ENCODE measurements around the gene RESF1. TPM values are rescaled to one million over a fixed set of nuclear protein-coding genes. Genes with fewer than 3 reads are reported as not detected.

Gene RESF1
- total RNA-seq, 1 donor from 2014 or later = 22.6 TPM

DNA sequence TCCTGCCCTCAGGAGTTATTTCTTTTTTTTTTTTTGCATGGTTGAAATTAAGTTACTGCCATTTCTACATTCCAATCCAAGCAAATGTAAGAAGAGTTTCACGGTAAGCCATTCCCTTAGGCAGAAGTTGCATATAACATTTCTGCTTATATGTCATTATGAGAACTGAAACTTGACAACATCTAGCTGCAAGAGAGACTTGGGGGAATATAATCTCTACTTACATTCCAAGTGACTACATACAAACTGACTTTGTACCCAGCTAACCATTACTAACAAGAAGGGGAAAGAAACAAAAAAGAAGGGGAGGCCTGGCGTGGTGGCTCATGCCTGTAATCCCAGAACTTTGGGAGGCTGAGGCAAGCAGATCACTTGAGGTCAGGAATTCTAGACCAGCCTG is 7.3 kb upstream of the RESF1 start:
- no peaks in the 10 kb centered on the region for H3K36me3 Mint-ChIP-seq (ENCODE audit: unreplicated experiment)
- H3K27me3 Mint-ChIP-seq (ENCODE audit: unreplicated experiment) = no peaks in the 10 kb centered on the region
- no peak for DNase-seq (ENCODE audit: extremely low spot score, unreplicated experiment)
- peaks cover 13% of the 10 kb centered on the region for H3K9me3 Mint-ChIP-seq (ENCODE audit: unreplicated experiment)
- TF ChIP-seq, protein P1, sequence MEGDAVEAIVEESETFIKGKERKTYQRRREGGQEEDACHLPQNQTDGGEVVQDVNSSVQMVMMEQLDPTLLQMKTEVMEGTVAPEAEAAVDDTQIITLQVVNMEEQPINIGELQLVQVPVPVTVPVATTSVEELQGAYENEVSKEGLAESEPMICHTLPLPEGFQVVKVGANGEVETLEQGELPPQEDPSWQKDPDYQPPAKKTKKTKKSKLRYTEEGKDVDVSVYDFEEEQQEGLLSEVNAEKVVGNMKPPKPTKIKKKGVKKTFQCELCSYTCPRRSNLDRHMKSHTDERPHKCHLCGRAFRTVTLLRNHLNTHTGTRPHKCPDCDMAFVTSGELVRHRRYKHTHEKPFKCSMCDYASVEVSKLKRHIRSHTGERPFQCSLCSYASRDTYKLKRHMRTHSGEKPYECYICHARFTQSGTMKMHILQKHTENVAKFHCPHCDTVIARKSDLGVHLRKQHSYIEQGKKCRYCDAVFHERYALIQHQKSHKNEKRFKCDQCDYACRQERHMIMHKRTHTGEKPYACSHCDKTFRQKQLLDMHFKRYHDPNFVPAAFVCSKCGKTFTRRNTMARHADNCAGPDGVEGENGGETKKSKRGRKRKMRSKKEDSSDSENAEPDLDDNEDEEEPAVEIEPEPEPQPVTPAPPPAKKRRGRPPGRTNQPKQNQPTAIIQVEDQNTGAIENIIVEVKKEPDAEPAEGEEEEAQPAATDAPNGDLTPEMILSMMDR (IDR thresholded peaks at IDR 0.05) = no peak
- no peaks in the 10 kb centered on the region for H3K4me1 Mint-ChIP-seq (ENCODE audit: unreplicated experiment)
- no peak overlapping the region for H3K27ac Mint-ChIP-seq (ENCODE audit: unreplicated experiment)
- H3K4me3 Mint-ChIP-seq (ENCODE audit: unreplicated experiment) = no peak overlapping the region

DNA sequence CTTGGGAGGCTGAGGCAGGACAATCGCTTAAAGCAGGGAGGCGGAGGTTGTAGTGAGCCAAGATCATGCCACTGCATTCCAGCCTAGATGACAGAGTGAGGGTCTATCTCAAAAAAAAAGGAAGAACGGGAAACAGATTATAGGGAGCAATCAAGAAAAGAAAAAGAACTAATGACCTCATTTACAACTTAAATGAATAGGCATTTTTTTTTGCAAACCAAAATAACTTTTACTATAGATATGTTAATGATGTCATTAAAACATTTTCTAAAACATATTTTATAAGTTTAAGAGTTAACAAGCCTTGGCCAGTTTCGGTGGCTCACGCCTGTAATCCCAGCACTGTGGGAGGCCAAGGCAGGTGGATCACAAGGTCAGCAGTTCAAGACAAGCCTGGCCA is 6.8 kb upstream of the RESF1 start:
- Mint-ChIP-seq H3K27me3 (ENCODE audit: unreplicated experiment) (no peaks in the 10 kb centered on the region), H3K4me1 (ENCODE audit: unreplicated experiment) (no peaks in the 10 kb centered on the region), H3K4me3 (ENCODE audit: unreplicated experiment) (no peak overlapping the region), H3K27ac (ENCODE audit: unreplicated experiment) (no peak overlapping the region), H3K9me3 (ENCODE audit: unreplicated experiment) (peaks cover 10% of the 10 kb centered on the region), H3K36me3 (ENCODE audit: unreplicated experiment) (no peaks in the 10 kb centered on the region)
- TF ChIP-seq, protein P1 (IDR thresholded peaks at IDR 0.05) = no peak
- DNase-seq (ENCODE audit: extremely low spot score, unreplicated experiment) = no peak

DNA sequence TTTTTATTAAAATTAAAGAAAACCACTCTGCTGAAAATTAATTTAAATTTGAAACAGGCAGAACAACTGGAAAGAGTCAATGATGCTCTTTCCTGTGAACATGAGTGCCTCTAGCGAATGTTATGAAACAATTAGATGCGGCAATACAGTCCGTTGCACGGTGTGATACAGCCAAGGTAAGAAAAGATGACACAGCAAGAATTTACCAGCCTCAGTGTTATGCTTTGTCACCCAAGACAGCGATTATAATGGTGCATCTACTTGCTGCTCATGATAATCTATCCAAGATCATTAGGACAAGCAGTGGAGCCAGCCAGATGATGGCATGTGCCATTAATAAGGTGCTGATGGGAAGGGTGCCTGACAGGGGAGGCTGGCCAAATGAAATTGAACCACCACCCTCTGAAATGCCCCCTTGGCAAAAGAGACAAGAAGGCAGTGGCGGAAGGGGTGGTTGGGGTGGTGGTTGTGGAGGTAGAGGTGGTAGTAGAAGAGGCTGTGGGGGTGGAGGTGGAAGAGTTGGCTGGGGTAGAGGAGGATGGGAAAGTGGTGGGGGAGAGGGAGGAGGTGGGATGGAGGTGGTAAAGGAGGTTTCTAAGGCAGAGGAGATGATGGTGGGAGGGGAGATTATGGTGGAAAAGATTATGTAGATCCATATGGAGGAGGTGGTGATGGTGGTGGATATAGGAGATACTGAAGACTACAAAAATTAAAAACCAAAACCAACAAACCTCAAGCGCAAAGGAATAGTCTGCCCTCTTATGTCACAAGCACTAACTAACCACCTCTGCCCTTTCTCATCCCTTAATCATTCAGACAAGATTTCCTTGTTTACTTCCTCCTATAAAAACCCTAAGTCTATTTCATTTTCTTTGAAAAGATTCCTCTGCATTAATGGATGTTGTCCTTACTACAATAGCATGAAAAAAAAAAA is 4.0 kb upstream of the RESF1 start:
- H3K4me3 Mint-ChIP-seq (ENCODE audit: unreplicated experiment) = no peak overlapping the region
- DNase-seq (ENCODE audit: extremely low spot score, unreplicated experiment) = no peak
- H3K9me3 Mint-ChIP-seq (ENCODE audit: unreplicated experiment) = no peaks in the 10 kb centered on the region
- no peaks in the 10 kb centered on the region for H3K36me3 Mint-ChIP-seq (ENCODE audit: unreplicated experiment)
- H3K27me3 Mint-ChIP-seq (ENCODE audit: unreplicated experiment) = no peaks in the 10 kb centered on the region
- TF ChIP-seq, protein P1 (IDR thresholded peaks at IDR 0.05) = no peak
- peaks cover 11% of the 10 kb centered on the region for H3K4me1 Mint-ChIP-seq (ENCODE audit: unreplicated experiment)
- H3K27ac Mint-ChIP-seq (ENCODE audit: unreplicated experiment) = no peak overlapping the region

DNA sequence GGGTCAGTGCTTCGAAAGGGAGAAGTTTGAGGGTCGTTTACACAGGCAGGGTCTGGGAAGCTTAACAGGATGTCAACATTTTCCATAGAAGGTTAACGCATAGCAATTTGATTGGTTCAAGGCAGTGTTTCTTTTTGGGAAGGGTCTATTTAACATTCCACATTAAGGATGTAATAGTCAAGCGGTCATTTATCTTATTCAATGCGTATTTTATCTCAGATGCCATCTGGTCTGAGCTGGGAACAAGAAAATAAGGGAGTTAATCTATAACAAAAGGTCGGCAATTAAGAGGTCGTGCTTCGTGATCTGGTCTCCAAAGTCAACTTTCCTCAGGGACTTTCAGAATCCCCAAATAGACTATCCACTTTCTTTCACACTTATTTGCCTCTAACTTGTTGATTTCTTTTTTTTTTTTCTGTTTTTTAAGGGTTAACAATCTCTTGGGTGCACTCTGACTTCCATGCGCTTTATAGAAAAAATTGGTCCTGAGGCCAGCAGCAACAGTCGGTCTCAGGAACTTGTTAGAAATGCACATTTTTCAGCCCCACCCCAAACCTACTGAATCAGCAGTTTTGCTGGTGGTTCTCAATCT is 550 bp upstream of the RESF1 start:
- peak overlapping the region; percentile 95 for H3K4me3 Mint-ChIP-seq (ENCODE audit: unreplicated experiment)
- no peak for DNase-seq (ENCODE audit: extremely low spot score, unreplicated experiment)

More for the DNA sequence above, 550 bp upstream of the RESF1 start:
- Mint-ChIP-seq H3K36me3 (ENCODE audit: unreplicated experiment) (peaks cover 8% of the 10 kb centered on the region), H3K4me1 (ENCODE audit: unreplicated experiment) (peaks cover 32% of the 10 kb centered on the region), H3K9me3 (ENCODE audit: unreplicated experiment) (no peaks in the 10 kb centered on the region), H3K27ac (ENCODE audit: unreplicated experiment) (peak overlapping the region; percentile 90), H3K27me3 (ENCODE audit: unreplicated experiment) (no peaks in the 10 kb centered on the region)
- TF ChIP-seq, protein P1 (IDR thresholded peaks at IDR 0.05) = no peak
